HG03196 (cell line): ENCODE data around the gene PLCE1.

Experiments used
- ATAC-seq: cut with Tn5 transposase; IDR thresholded peaks from one replicate; pipeline ENCODE4 v1.9.1; 2021; ENCODE audit not compliant: unreplicated experiment

PLCE1 gene

GRCh38 chr10:94016727-94017714 is 23.3 kb downstream of the PLCE1 start:
- no peak for ATAC-seq

GRCh38 chr10:94018107-94018506 is 24.4 kb downstream of the PLCE1 start:
- ATAC-seq, result no peak

- no peak for ATAC-seq
Observed at GRCh38 chr10:94023906-94024305, 30.2 kb downstream of the PLCE1 start.

GRCh38 chr10:94024407-94024806 is 30.7 kb downstream of the PLCE1 start:
- ATAC-seq, result no peak

GRCh38 chr10:94025806-94026205 is 32.1 kb downstream of the PLCE1 start:
- ATAC-seq, result no peak

- ATAC-seq, result no peak
Observed at GRCh38 chr10:94027197-94027596, 33.5 kb downstream of the PLCE1 start.

- ATAC-seq, result no peak
Observed at GRCh38 chr10:94029955-94030354, 36.2 kb downstream of the PLCE1 start.

GRCh38 chr10:94035982-94036765 is 42.4 kb downstream of the PLCE1 start:
- no peak for ATAC-seq

GRCh38 chr10:94036766-94037033 is 43.0 kb downstream of the PLCE1 start:
- no peak for ATAC-seq

GRCh38 chr10:94037286-94037685 is 43.6 kb downstream of the PLCE1 start:
- no peak for ATAC-seq

- ATAC-seq, result no peak
Observed at GRCh38 chr10:94038024-94038423, 44.3 kb downstream of the PLCE1 start.

- ATAC-seq, result no peak
Observed at GRCh38 chr10:94041206-94041605, 47.5 kb downstream of the PLCE1 start.

GRCh38 chr10:94042001-94042833 is 48.5 kb downstream of the PLCE1 start:
- ATAC-seq, result no peak

GRCh38 chr10:94042834-94043175 is 49.1 kb downstream of the PLCE1 start:
- ATAC-seq, result no peak
